Tibial nerve (tissue), 4 donors: Measurements from ENCODE around the gene RANBP17. TPM values are rescaled to one million over a fixed set of nuclear protein-coding genes. Genes with fewer than 3 reads are reported as not detected.

ENCODE experiments used
- DNase-seq, 2 donors: peaks; one replicate each; pipeline ENCODE4 v3.0.0-alpha.2; 2019; ENCODE audit warnings: low spot score in 2 of 2
- H3K27ac ChIP-seq, 4 donors: fragments of 200-600 bp; sonication (generic) in 3 of 4; one replicate each; pipeline ENCODE4 v1.5.1; 2017 to 2019; ENCODE audit warnings: mild to moderate bottlenecking in 1 of 4
- H3K27me3 ChIP-seq, 2 donors: fragments of 200-600 bp; sonication (generic) in 1 of 2; one replicate each; pipeline versions ENCODE4 v1.5.1 to v1.6.0; 2017 to 2019
- H3K36me3 ChIP-seq, 3 donors: fragments of 200-600 bp; sonication (generic); one replicate each; pipeline ENCODE4 v1.5.1; 2018 to 2019
- H3K4me1 ChIP-seq, 4 donors: fragments of 200-600 bp; sonication (generic) in 3 of 4; one replicate each; pipeline ENCODE4 v1.5.1; 2017 to 2019
- H3K4me3 ChIP-seq, 4 donors: fragments of 200-600 bp; sonication (generic) in 3 of 4; one replicate each; pipeline ENCODE4 v1.5.1; 2017 to 2019; ENCODE audit warnings: mild to moderate bottlenecking in 1 of 4, moderate library complexity in 1 of 4
- H3K9me3 ChIP-seq, 4 donors: fragments of 200-600 bp; sonication (generic) in 3 of 4; one replicate each; pipeline ENCODE4 v1.5.1; 2017 to 2019
- CTCF ChIP-seq, 5 experiments: fragments of 200-600 bp in 3 of 5; fragments of 450-650 bp in 2 of 5; sonication (generic) in 3 of 5; IDR thresholded peaks; one replicate each; pipeline ENCODE4 v1.5.1; 2016 to 2019; ENCODE audit warnings: antibody characterized with exemption in 5 of 5, mild to moderate bottlenecking in 3 of 5, moderate library complexity in 2 of 5
- EP300 ChIP-seq, 2 donors: sonication (generic); formaldehyde crosslinking; IDR thresholded peaks; one replicate each; pipeline ENCODE4 v1.6.1; 2017; ENCODE audit warnings: antibody characterized with exemption in 2 of 2, mild to moderate bottlenecking in 1 of 2
- POLR2A ChIP-seq, 2 donors: fragments of 450-650 bp; IDR thresholded peaks; one replicate each; pipeline ENCODE4 v1.6.1; 2017; ENCODE audit warnings: antibody characterized with exemption in 2 of 2, mild to moderate bottlenecking in 2 of 2, moderate library complexity in 2 of 2
- WGBS, 2 donors: methylation state at CpG; one replicate each; pipeline ENCODE4 v1.1.5; 2018; 5-methylcytosine and 5-hydroxymethylcytosine counted together
- total RNA-seq, 4 donors: library from RNA; depleted of rRNA; stranded (reverse); fragments of >200 nt; gene quantifications; one replicate each; pipeline ENCODE4 v1.1.0, GENCODE V29; 2016

The RANBP17 gene
- total RNA-seq, 4 donors from 2014 or later = 10.8 to 34.5 (median 17.6) TPM

GRCh38 chr5:170892196-170892595 is 30.4 kb downstream of the RANBP17 start:
- H3K36me3 ChIP-seq = no peaks in the 10 kb centered on the region
- no peak for DNase-seq
- H3K4me1 ChIP-seq = no peaks in the 10 kb centered on the region
- TF ChIP-seq POLR2A (IDR thresholded peaks at IDR 0.05) (no peak), CTCF (IDR thresholded peaks at IDR 0.05) (no peak), EP300 (IDR thresholded peaks at IDR 0.05) (no peak)
- H3K9me3 ChIP-seq = no peaks in the 10 kb centered on the region
- no peaks in the 10 kb centered on the region for H3K27me3 ChIP-seq
- 92 to 95% methylated on average over 2 of the region's 2 CpGs for WGBS, 2 donors
- H3K4me3 ChIP-seq = no peak overlapping the region
- no peak overlapping the region for H3K27ac ChIP-seq

- DNase-seq = no peak
- H3K4me1 ChIP-seq = no peaks in the 10 kb centered on the region
- no peaks in the 10 kb centered on the region for H3K36me3 ChIP-seq
- no peak overlapping the region for H3K27ac ChIP-seq
- H3K4me3 ChIP-seq = no peak overlapping the region
- no peaks in the 10 kb centered on the region for H3K27me3 ChIP-seq
- H3K9me3 ChIP-seq = no peaks in the 10 kb centered on the region
- TF ChIP-seq EP300 (IDR thresholded peaks at IDR 0.05) = no peak
- TF ChIP-seq CTCF (IDR thresholded peaks at IDR 0.05) = no peak
- TF ChIP-seq POLR2A (IDR thresholded peaks at IDR 0.05) = no peak
- 44 to 78% methylated on average over 2 of the region's 2 CpGs for WGBS, 2 donors
Measured at GRCh38 chr5:170894665-170895064, 32.8 kb downstream of the RANBP17 start.

- TF ChIP-seq POLR2A (IDR thresholded peaks at IDR 0.05) = no peak
- no peak for TF ChIP-seq EP300 (IDR thresholded peaks at IDR 0.05)
- TF ChIP-seq CTCF (IDR thresholded peaks at IDR 0.05) = no peak
- WGBS, 2 donors = 52 to 67% methylated on average over 9 of the region's 9 CpGs
Measured at GRCh38 chr5:170896779-170897178, 35.0 kb downstream of the RANBP17 start.

GRCh38 chr5:170903075-170903474 is 41.3 kb downstream of the RANBP17 start:
- no peaks in the 10 kb centered on the region for H3K9me3 ChIP-seq
- no peak overlapping the region for H3K27ac ChIP-seq
- H3K4me1 ChIP-seq = no peaks in the 10 kb centered on the region
- H3K4me3 ChIP-seq = no peak overlapping the region
- H3K36me3 ChIP-seq = no peaks in the 10 kb centered on the region
- WGBS, 2 donors = 86 to 88% methylated on average over 7 to 8 of the region's 8 CpGs
- H3K27me3 ChIP-seq = no peaks in the 10 kb centered on the region
- TF ChIP-seq CTCF (IDR thresholded peaks at IDR 0.05) = no peak
- no peak for TF ChIP-seq EP300 (IDR thresholded peaks at IDR 0.05)
- no peak for TF ChIP-seq POLR2A (IDR thresholded peaks at IDR 0.05)
- no peak for DNase-seq

More at GRCh38 chr5:170896779-170897178, 35.0 kb downstream of the RANBP17 start:
- H3K27ac ChIP-seq = no peak overlapping the region
- H3K36me3 ChIP-seq = no peaks in the 10 kb centered on the region
- DNase-seq = no peak
- no peak overlapping the region for H3K4me3 ChIP-seq
- H3K4me1 ChIP-seq = no peaks in the 10 kb centered on the region
- H3K9me3 ChIP-seq = no peaks in the 10 kb centered on the region
- no peaks in the 10 kb centered on the region for H3K27me3 ChIP-seq

- Histone ChIP-seq H3K36me3 (no peaks in the 10 kb centered on the region), H3K4me1 (no peaks in the 10 kb centered on the region)
- WGBS, 2 donors = 39 to 47% methylated on average over 1 of the region's 1 CpG
Measured at GRCh38 chr5:170907758-170908157, 45.9 kb downstream of the RANBP17 start.

More at GRCh38 chr5:170907758-170908157, 45.9 kb downstream of the RANBP17 start:
- Histone ChIP-seq H3K4me3 (no peak overlapping the region), H3K9me3 (no peaks in the 10 kb centered on the region), H3K27ac (no peak overlapping the region), H3K27me3 (no peaks in the 10 kb centered on the region)
- no peak for DNase-seq
- TF ChIP-seq EP300 (IDR thresholded peaks at IDR 0.05) (no peak), POLR2A (IDR thresholded peaks at IDR 0.05) (no peak), CTCF (IDR thresholded peaks at IDR 0.05) (no peak)
